Activated T-helper 1 cell treated with anti-CD3 and anti-CD28 coated beads, Interleukin-12 subunit alpha, Interleukin-12 subunit beta, Interleukin-2, Interleukin-4 antibody, amounts not matched to agents 30 ng/mL and 10 ng/mL and 1 ng/mL, durations not matched to agents 14 hours and 24 hours and 36 hours (primary cell): ENCODE data around the gene CBFB. TPM values are rescaled to one million over a fixed set of nuclear protein-coding genes. Genes with fewer than 3 reads are reported as not detected.

ENCODE experiments used
- DNase-seq: peaks from one replicate; pipeline ENCODE4 v3.0.0; 2021; ENCODE audit warnings: low spot score
- H3K27ac Mint-ChIP-seq: one replicate; pipeline ENCODE4 v1.8.0; 2021; ENCODE audit warnings: mild to moderate bottlenecking, mixed read lengths
- H3K27me3 Mint-ChIP-seq: one replicate; pipeline ENCODE4 v1.8.0; 2022; ENCODE audit warnings: mild to moderate bottlenecking, moderate library complexity, mixed read lengths; ENCODE audit not compliant: insufficient read depth
- H3K36me3 Mint-ChIP-seq: one replicate; pipeline ENCODE4 v1.8.0; 2021; ENCODE audit warnings: low read depth, mixed read lengths
- H3K4me1 Mint-ChIP-seq: one replicate; pipeline ENCODE4 v1.8.0; 2021; ENCODE audit warnings: low read depth, mixed read lengths
- H3K4me3 Mint-ChIP-seq: one replicate; pipeline ENCODE4 v1.8.0; 2021; ENCODE audit warnings: mild to moderate bottlenecking, moderate library complexity, mixed read lengths
- H3K9me3 Mint-ChIP-seq: one replicate; pipeline ENCODE4 v1.8.0; 2021; ENCODE audit warnings: mixed read lengths
- intact Hi-C: fragments of 100-400 bp; cut with micrococcal nuclease; formaldehyde crosslinking; loops from one replicate; pipeline ENCODE4 v1.15.1; 2024
- total RNA-seq: library from RNA; stranded (reverse); gene quantifications from 2 replicates; pipeline ENCODE4 v1.2.3, GENCODE V29; 2022

CBFB gene
- total RNA-seq, 1 donor from 2014 or later: 175 TPM

DNA sequence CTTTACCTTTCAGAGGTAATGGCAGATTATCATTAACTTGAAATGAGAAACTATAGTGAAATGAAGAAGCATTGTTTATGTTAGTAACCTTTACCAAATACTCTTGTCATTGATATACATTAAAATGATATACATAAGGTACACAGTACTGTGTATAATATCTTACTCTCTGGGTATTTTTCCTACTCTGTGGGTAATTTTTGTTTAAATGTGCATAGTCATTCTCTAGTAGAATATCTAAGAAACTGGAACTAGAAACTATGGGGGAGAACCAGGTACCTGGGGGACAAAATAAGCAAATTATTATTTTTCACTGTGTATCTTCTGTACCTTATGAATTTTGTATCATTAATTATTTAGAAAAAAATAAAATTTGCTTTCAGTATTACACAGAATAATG lies 60.2 kb downstream of the CBFB start:
- Mint-ChIP-seq H3K4me1 (peaks cover 28% of the 10 kb centered on the region), H3K9me3 (no peaks in the 10 kb centered on the region), H3K4me3 (no peak overlapping the region), H3K36me3 (peaks cover 33% of the 10 kb centered on the region), H3K27me3 (no peaks in the 10 kb centered on the region), H3K27ac (no peak overlapping the region)
- intact Hi-C loops: no loop called here
- no peak for DNase-seq

- Mint-ChIP-seq H3K27ac (peak overlapping the region; percentile 92), H3K27me3 (no peaks in the 10 kb centered on the region), H3K4me1 (peaks cover 17% of the 10 kb centered on the region), H3K36me3 (peaks cover 26% of the 10 kb centered on the region), H3K9me3 (no peaks in the 10 kb centered on the region), H3K4me3 (no peak overlapping the region)
- DNase-seq: no peak
- intact Hi-C loops: loop anchor here (2.0 kb wide), 1 partner anchor 37 kb away; no protein-coding TSS in a partner anchor
Observed at GRCh38 chr16:67091906-67092566, 63.1 kb downstream of the CBFB start.

GRCh38 chr16:67093098-67093726 lies 64.3 kb downstream of the CBFB start:
- Mint-ChIP-seq H3K27ac (no peak overlapping the region), H3K4me1 (peaks cover 17% of the 10 kb centered on the region)
- intact Hi-C loops: loop anchor here (2.0 kb wide), 1 partner anchor 38 kb away; no protein-coding TSS in a partner anchor

GRCh38 chr16:67098599-67098998 lies 69.7 kb downstream of the CBFB start:
- Mint-ChIP-seq H3K27ac (no peak overlapping the region), H3K36me3 (peaks cover 23% of the 10 kb centered on the region), H3K4me1 (peaks cover 18% of the 10 kb centered on the region), H3K27me3 (no peaks in the 10 kb centered on the region), H3K9me3 (no peaks in the 10 kb centered on the region), H3K4me3 (no peak overlapping the region)
- intact Hi-C loops: no loop called here
- no peak for DNase-seq

More at GRCh38 chr16:67093098-67093726, 64.3 kb downstream of the CBFB start:
- H3K36me3 Mint-ChIP-seq: peaks cover 24% of the 10 kb centered on the region
- H3K4me3 Mint-ChIP-seq: no peak overlapping the region
- H3K9me3 Mint-ChIP-seq: no peaks in the 10 kb centered on the region
- no peak for DNase-seq
- no peaks in the 10 kb centered on the region for H3K27me3 Mint-ChIP-seq

DNA sequence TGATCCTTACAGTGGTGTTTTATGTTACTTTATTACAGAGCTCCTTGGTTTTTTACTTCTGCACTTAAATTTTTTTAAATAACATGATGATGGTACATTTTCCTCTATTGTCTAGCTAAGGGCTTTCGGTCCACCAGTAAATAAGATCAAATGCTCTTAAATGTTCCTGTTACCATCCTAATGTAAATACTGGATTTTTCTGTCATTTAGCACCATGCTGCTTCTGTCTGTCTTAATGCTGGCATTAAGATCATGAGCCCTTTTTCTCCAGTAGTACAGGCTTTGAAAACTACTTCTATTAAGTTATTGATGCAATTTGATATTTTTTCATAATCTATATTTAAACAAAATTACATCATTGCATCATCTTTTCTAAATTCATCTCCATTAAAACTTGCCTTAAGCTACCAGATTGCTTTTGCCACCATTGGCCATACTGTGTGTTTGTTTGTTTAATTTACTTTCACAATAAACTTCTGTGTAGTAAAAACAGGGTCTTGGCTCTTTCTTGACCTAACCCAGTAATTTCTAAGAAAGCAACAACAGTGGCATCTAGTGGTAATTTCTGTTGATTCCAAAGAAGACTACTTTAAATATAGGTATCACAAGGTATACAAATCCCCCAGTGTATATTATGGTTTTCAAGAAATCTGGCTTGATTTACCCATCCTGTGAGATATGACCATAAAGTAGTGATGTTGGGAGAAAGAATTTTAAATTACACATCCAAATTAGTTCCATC lies 71.8 kb downstream of the CBFB start:
- Mint-ChIP-seq H3K27ac (no peak overlapping the region), H3K4me1 (peaks cover 18% of the 10 kb centered on the region), H3K36me3 (peaks cover 15% of the 10 kb centered on the region), H3K9me3 (no peaks in the 10 kb centered on the region), H3K27me3 (no peaks in the 10 kb centered on the region), H3K4me3 (no peak overlapping the region)
- DNase-seq: no peak
- intact Hi-C loops: loop anchor here (1.0 to 5.0 kb wide), 5 partner anchors 46 to 148 kb away; partner anchors contain the start of gene CBFB

- Mint-ChIP-seq H3K4me1 (peaks cover 23% of the 10 kb centered on the region), H3K4me3 (no peak overlapping the region), H3K9me3 (no peaks in the 10 kb centered on the region), H3K27me3 (no peaks in the 10 kb centered on the region), H3K27ac (peak overlapping the region; percentile 79), H3K36me3 (peaks cover 15% of the 10 kb centered on the region)
- DNase-seq: no peak
- intact Hi-C loops: loop anchor here (1.0 to 5.0 kb wide), 5 partner anchors 47 to 149 kb away; partner anchors contain the start of gene CBFB
Observed at GRCh38 chr16:67101311-67102082, 72.5 kb downstream of the CBFB start.

GRCh38 chr16:67104061-67104460 lies 75.1 kb downstream of the CBFB start:
- DNase-seq: no peak
- intact Hi-C loops: loop anchor here (5.0 kb wide), 1 partner anchor 152 kb away; no protein-coding TSS in a partner anchor

DNA sequence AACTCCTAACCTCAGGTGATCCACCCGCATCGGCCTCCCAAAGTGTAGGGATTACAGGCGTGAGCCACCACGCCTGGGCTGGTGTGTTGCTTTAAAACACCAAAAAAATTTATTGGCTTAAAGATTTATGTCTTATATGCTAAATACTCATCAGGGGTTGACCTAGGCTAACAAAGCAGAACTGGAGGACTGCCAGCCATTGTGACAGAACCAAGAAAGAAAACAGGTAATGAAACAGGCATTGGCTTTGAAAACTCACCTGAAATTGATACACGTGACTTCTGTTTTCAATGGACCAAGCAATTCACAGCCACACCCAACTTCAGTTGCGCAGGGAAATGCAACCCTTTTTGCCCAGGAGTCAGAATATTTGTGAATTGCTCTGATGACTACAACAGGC lies 75.9 kb downstream of the CBFB start:
- intact Hi-C loops: loop anchor here (5.0 kb wide), 1 partner anchor 153 kb away; no protein-coding TSS in a partner anchor
- H3K36me3 Mint-ChIP-seq: peaks cover 6% of the 10 kb centered on the region
- H3K4me1 Mint-ChIP-seq: peaks cover 31% of the 10 kb centered on the region
- H3K4me3 Mint-ChIP-seq: no peak overlapping the region
- no peak overlapping the region for H3K27ac Mint-ChIP-seq
- H3K9me3 Mint-ChIP-seq: no peaks in the 10 kb centered on the region
- no peaks in the 10 kb centered on the region for H3K27me3 Mint-ChIP-seq
- no peak for DNase-seq

More at GRCh38 chr16:67104061-67104460, 75.1 kb downstream of the CBFB start:
- Mint-ChIP-seq H3K27me3 (no peaks in the 10 kb centered on the region), H3K9me3 (no peaks in the 10 kb centered on the region), H3K4me3 (no peak overlapping the region), H3K36me3 (peaks cover 12% of the 10 kb centered on the region), H3K4me1 (peaks cover 31% of the 10 kb centered on the region), H3K27ac (no peak overlapping the region)

GRCh38 chr16:67105246-67105645 lies 76.3 kb downstream of the CBFB start:
- Mint-ChIP-seq H3K4me1 (peaks cover 31% of the 10 kb centered on the region), H3K36me3 (peaks cover 6% of the 10 kb centered on the region), H3K9me3 (no peaks in the 10 kb centered on the region), H3K4me3 (no peak overlapping the region), H3K27ac (no peak overlapping the region), H3K27me3 (no peaks in the 10 kb centered on the region)
- no peak for DNase-seq
- intact Hi-C loops: no loop called here

GRCh38 chr16:67105881-67106280 lies 76.9 kb downstream of the CBFB start:
- no peaks in the 10 kb centered on the region for H3K27me3 Mint-ChIP-seq
- intact Hi-C loops: no loop called here
- H3K4me3 Mint-ChIP-seq: no peak overlapping the region
- H3K4me1 Mint-ChIP-seq: peaks cover 31% of the 10 kb centered on the region
- no peak overlapping the region for H3K27ac Mint-ChIP-seq
- H3K9me3 Mint-ChIP-seq: no peaks in the 10 kb centered on the region
- no peak for DNase-seq
- H3K36me3 Mint-ChIP-seq: peaks cover 5% of the 10 kb centered on the region

DNA sequence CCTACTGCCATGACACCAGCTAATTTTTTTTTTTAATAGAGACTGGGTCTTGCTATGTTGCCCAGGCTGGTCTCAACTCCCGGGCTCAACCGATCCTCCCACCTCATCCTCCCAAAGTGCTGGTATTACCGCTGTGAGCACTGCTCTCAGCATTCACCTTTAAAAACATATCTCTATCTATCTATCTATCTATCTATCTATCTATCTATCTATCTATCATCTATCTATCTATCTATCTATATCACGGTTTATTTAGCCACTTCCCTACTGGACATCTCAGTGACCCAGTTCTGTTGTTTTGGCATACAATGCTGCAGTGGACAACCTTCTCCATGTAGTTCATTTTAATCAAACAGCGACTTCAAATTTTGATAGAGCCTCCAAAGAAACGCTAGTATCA lies 79.5 kb downstream of the CBFB start:
- intact Hi-C loops: loop anchor here (2.0 kb wide), 5 partner anchors 42 to 132 kb away; partner anchors contain the start of gene B3GNT9
- no peaks in the 10 kb centered on the region for H3K9me3 Mint-ChIP-seq
- H3K36me3 Mint-ChIP-seq: peaks cover 2% of the 10 kb centered on the region
- peaks cover 45% of the 10 kb centered on the region for H3K4me1 Mint-ChIP-seq
- no peak overlapping the region for H3K27ac Mint-ChIP-seq
- DNase-seq: no peak
- no peaks in the 10 kb centered on the region for H3K27me3 Mint-ChIP-seq
- no peak overlapping the region for H3K4me3 Mint-ChIP-seq

- no peak for DNase-seq
- intact Hi-C loops: loop anchor here (1.0 to 2.0 kb wide), 8 partner anchors 42 to 453 kb away; partner anchors contain the start of genes B3GNT9, CBFB, CTCF and FBXL8
- Mint-ChIP-seq H3K27ac (peak overlapping the region; percentile 87), H3K27me3 (no peaks in the 10 kb centered on the region), H3K4me3 (peak overlapping the region; percentile 96), H3K36me3 (peaks cover 2% of the 10 kb centered on the region), H3K4me1 (peaks cover 45% of the 10 kb centered on the region), H3K9me3 (no peaks in the 10 kb centered on the region)
Observed at GRCh38 chr16:67108931-67109406, 80.0 kb downstream of the CBFB start.
